GM23338 (cell line): ENCODE measurements around the gene PIK3AP1. TPM values are rescaled to one million over a fixed set of nuclear protein-coding genes. Genes with fewer than 3 reads are reported as not detected.

Source experiments
- ATAC-seq: fragments of 200-7000 bp; cut with Tn5 transposase; 3 replicates; pipeline ENCODE4 v1.9.1; 2020
- DNase-seq: peaks from one replicate; pipeline ENCODE4 v3.0.0-alpha.2; 2015; ENCODE audit warnings: low spot score
- H2AFZ ChIP-seq: fragments of 200-600 bp; sonication (generic); 2 replicates; pipeline ENCODE4 v1.8.0; 2016; ENCODE audit warnings: antibody characterized with exemption, mild to moderate bottlenecking, moderate library complexity
- H3F3A ChIP-seq: fragments of 200-600 bp; sonication (generic); replicated peaks from 2 replicates; pipeline ENCODE4 v1.8.0; 2017; ENCODE audit warnings: antibody characterized with exemption, mixed run types, low read depth
- H3K27ac ChIP-seq: fragments of 200-600 bp; sonication (generic); 2 replicates; pipeline ENCODE4 v1.6.1; 2016; ENCODE audit warnings: low read depth
- H3K27me3 ChIP-seq: fragments of 200-600 bp; sonication (generic); 2 replicates; pipeline ENCODE4 v1.8.0; 2016; ENCODE audit warnings: mild to moderate bottlenecking, mixed run types, moderate library complexity; ENCODE audit not compliant: insufficient read depth
- H3K36me3 ChIP-seq: fragments of 200-600 bp; sonication (generic); 2 replicates; pipeline ENCODE4 v1.8.0; 2016; ENCODE audit warnings: mild to moderate bottlenecking; ENCODE audit not compliant: insufficient read depth
- H3K4me1 ChIP-seq: fragments of 200-600 bp; sonication (generic); 2 replicates; pipeline ENCODE4 v1.8.0; 2016; ENCODE audit warnings: mild to moderate bottlenecking, moderate library complexity; ENCODE audit not compliant: insufficient read depth
- H3K4me2 ChIP-seq: fragments of 200-600 bp; sonication (generic); 2 replicates; pipeline ENCODE4 v1.7.1; 2017; ENCODE audit warnings: mixed run types
- H3K4me3 ChIP-seq: fragments of 200-600 bp; sonication (generic); 2 replicates; pipeline ENCODE4 v1.6.1; 2016; ENCODE audit warnings: mixed run types
- H3K79me2 ChIP-seq: fragments of 200-600 bp; sonication (generic); replicated peaks from 2 replicates; pipeline ENCODE4 v1.8.0; 2017; ENCODE audit warnings: mild to moderate bottlenecking; ENCODE audit not compliant: insufficient read depth
- H3K9me2 ChIP-seq: fragments of 200-600 bp; sonication (generic); 2 replicates; pipeline ENCODE4 v1.8.0; 2017; ENCODE audit not compliant: insufficient read depth
- H4K20me1 ChIP-seq: fragments of 200-600 bp; sonication (generic); replicated peaks from 2 replicates; pipeline ENCODE4 v1.8.0; 2017; ENCODE audit warnings: mild to moderate bottlenecking; ENCODE audit not compliant: insufficient read depth
- H3K27ac Mint-ChIP-seq: 2 replicates; pipeline ENCODE4 v1.8.0; 2020; ENCODE audit warnings: inconsistent platforms, mild to moderate bottlenecking, moderate library complexity, mixed read lengths
- H3K27me3 Mint-ChIP-seq: 3 replicates; pipeline ENCODE4 v1.8.0; 2022; ENCODE audit warnings: low read depth, mild to moderate bottlenecking, moderate library complexity, mixed read lengths, inconsistent platforms; ENCODE audit not compliant: insufficient read depth, poor library complexity
- H3K36me3 Mint-ChIP-seq: 3 replicates; pipeline ENCODE4 v1.8.0; 2021; ENCODE audit warnings: low read depth, mild to moderate bottlenecking, inconsistent platforms, moderate library complexity, mixed read lengths
- H3K4me1 Mint-ChIP-seq: 3 replicates; pipeline ENCODE4 v1.8.0; 2020; ENCODE audit warnings: mild to moderate bottlenecking, inconsistent platforms, mixed read lengths
- H3K4me3 Mint-ChIP-seq: 3 replicates; pipeline ENCODE4 v1.8.0; 2021; ENCODE audit warnings: moderate library complexity, mild to moderate bottlenecking, inconsistent platforms, mixed read lengths
- H3K9me3 Mint-ChIP-seq: 3 replicates; pipeline ENCODE4 v1.8.0; 2020; ENCODE audit warnings: moderate library complexity, mild to moderate bottlenecking, inconsistent platforms, mixed read lengths
- CREB1 ChIP-seq: fragments of 250-450 bp; sonication (Bioruptor Pico); IDR thresholded peaks from 2 replicates; pipeline ENCODE4 v1.5.0; 2020; ENCODE audit warnings: low read depth, mild to moderate bottlenecking, moderate library complexity
- ETS1 ChIP-seq: IDR thresholded peaks from 2 replicates; pipeline ENCODE4 v1.6.1; 2016; ENCODE audit warnings: antibody characterized with exemption
- EZH2 ChIP-seq: fragments of 200-600 bp; sonication (generic); IDR thresholded peaks from one replicate; pipeline ENCODE4 v1.8.0; 2017; ENCODE audit warnings: antibody characterized with exemption, mild to moderate bottlenecking, low read depth; ENCODE audit not compliant: unreplicated experiment
- EZH2phosphoT487 ChIP-seq: fragments of 200-600 bp; sonication (generic); IDR thresholded peaks from one replicate; pipeline ENCODE4 v1.8.1; 2018; ENCODE audit warnings: antibody characterized with exemption; ENCODE audit not compliant: unreplicated experiment
- NANOG ChIP-seq: IDR thresholded peaks from 2 replicates; pipeline ENCODE4 v1.6.1; 2016; ENCODE audit warnings: antibody characterized with exemption, borderline replicate concordance
- POLR2AphosphoS5 ChIP-seq: IDR thresholded peaks from 2 replicates; pipeline ENCODE4 v1.6.1; 2016; ENCODE audit warnings: antibody characterized with exemption, low read depth
- REST ChIP-seq: IDR thresholded peaks from one replicate; pipeline ENCODE4 v1.6.1; 2018; ENCODE audit warnings: antibody characterized with exemption; ENCODE audit not compliant: unreplicated experiment
- STAT1 ChIP-seq: IDR thresholded peaks from one replicate; pipeline ENCODE4 v1.6.1; 2016; ENCODE audit warnings: antibody characterized with exemption; ENCODE audit not compliant: unreplicated experiment
- polyA plus RNA-seq: library from polyadenylated mRNA; unstranded; fragments of >200 nt; fragmentation: Nextera tagmentation; extraction: Ambion mirVana; gene quantifications from 2 replicates; pipeline ENCODE4 v1.2.1, GENCODE V29; 2016
- total RNA-seq: library from RNA; depleted of rRNA; stranded (reverse); fragments of >200 nt; shearing (Covaris generic); gene quantifications from 2 replicates; pipeline ENCODE4 v1.2.3, GENCODE V29; 2014
- TF ChIP-seq, protein P1 (sequence below), 2 experiments: fragments of 200-600 bp in 1 of 2; sonication (generic) in 1 of 2; conservative IDR thresholded peaks; 2 replicates each; pipeline versions ENCODE4 v1.5.1 to v1.6.1; 2016 to 2017; ENCODE audit warnings: antibody characterized with exemption in 2 of 2, low read depth in 2 of 2, mild to moderate bottlenecking in 2 of 2, moderate library complexity in 1 of 2

PIK3AP1 gene
- total and polyA plus RNA-seq, 2 experiments from 2014 or later = 0.65 to 2.3 TPM

- Histone ChIP-seq H3K27ac (no peak overlapping the region), H3K36me3 (no peaks in the 10 kb centered on the region), H3K4me1 (no peaks in the 10 kb centered on the region), H3K4me2 (no peak overlapping the region), H2AFZ (no peak overlapping the region), H3K9me2 (no peaks in the 10 kb centered on the region), H3K79me2 (no peaks in the 10 kb centered on the region), H3K27me3 (no peaks in the 10 kb centered on the region), H3F3A (no peaks in the 10 kb centered on the region), H4K20me1 (no peaks in the 10 kb centered on the region), H3K4me3 (no peak overlapping the region)
- Mint-ChIP-seq H3K9me3 (no peaks in the 10 kb centered on the region), H3K27me3 (peaks cover 4% of the 10 kb centered on the region), H3K36me3 (no peaks in the 10 kb centered on the region; the same call in 2 of the 3 replicates), H3K4me1 (peaks cover 7% of the 10 kb centered on the region; the same call in 2 of the 3 replicates), H3K27ac (no peak overlapping the region), H3K4me3 (no peak overlapping the region)
- TF ChIP-seq EZH2phosphoT487 (no peak), STAT1 (no peak), EZH2 (no peak), POLR2AphosphoS5 (no peak), ETS1 (no peak), REST (no peak), CREB1 (CRISPR knock-in tag) (no peak)
- TF ChIP-seq, protein P1, sequence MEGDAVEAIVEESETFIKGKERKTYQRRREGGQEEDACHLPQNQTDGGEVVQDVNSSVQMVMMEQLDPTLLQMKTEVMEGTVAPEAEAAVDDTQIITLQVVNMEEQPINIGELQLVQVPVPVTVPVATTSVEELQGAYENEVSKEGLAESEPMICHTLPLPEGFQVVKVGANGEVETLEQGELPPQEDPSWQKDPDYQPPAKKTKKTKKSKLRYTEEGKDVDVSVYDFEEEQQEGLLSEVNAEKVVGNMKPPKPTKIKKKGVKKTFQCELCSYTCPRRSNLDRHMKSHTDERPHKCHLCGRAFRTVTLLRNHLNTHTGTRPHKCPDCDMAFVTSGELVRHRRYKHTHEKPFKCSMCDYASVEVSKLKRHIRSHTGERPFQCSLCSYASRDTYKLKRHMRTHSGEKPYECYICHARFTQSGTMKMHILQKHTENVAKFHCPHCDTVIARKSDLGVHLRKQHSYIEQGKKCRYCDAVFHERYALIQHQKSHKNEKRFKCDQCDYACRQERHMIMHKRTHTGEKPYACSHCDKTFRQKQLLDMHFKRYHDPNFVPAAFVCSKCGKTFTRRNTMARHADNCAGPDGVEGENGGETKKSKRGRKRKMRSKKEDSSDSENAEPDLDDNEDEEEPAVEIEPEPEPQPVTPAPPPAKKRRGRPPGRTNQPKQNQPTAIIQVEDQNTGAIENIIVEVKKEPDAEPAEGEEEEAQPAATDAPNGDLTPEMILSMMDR (conservative IDR thresholded peaks at IDR 0.05; ENCODE audit: low read depth in 2 of 2) = no peak
- ATAC-seq = no peak
- no peak for DNase-seq
Measured at GRCh38 chr10:96614515-96614914, 105.8 kb downstream of the PIK3AP1 start.

DNA sequence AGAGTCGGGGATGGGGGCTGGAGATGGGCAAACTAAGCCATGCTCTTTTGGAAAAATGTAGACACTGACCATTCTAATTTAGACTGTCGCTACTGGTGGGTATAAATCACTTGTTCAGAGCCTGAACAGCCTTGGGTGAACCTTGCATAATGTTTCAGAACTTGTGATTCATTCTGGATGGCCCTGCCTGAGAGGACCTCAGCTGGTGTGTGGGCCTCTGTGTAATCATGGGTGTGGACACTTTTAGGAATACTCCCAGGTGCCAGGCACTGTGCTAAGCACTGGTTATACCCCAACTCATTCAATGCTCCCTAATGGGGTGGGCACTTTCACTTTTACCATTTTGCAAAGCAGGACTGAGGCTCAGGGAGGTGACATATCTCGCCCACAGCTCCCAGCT lies 106.7 kb downstream of the PIK3AP1 start:
- no peaks in the 10 kb centered on the region for H3K9me2 ChIP-seq
- H3K4me1 ChIP-seq = no peaks in the 10 kb centered on the region
- no peaks in the 10 kb centered on the region for H4K20me1 ChIP-seq
- no peak overlapping the region for H2AFZ ChIP-seq
- Mint-ChIP-seq H3K36me3 (no peaks in the 10 kb centered on the region; the same call in 2 of the 3 replicates), H3K4me1 (peaks cover 10% of the 10 kb centered on the region), H3K9me3 (no peaks in the 10 kb centered on the region), H3K27ac (no peak overlapping the region), H3K4me3 (no peak overlapping the region), H3K27me3 (peaks cover 7% of the 10 kb centered on the region)
- no peaks in the 10 kb centered on the region for H3K79me2 ChIP-seq
- no peak overlapping the region for H3K27ac ChIP-seq
- H3F3A ChIP-seq = no peaks in the 10 kb centered on the region
- H3K4me3 ChIP-seq = no peak overlapping the region
- no peaks in the 10 kb centered on the region for H3K36me3 ChIP-seq
- no peaks in the 10 kb centered on the region for H3K27me3 ChIP-seq
- ATAC-seq (no peak), DNase-seq (no peak)
- H3K4me2 ChIP-seq = no peak overlapping the region
- TF ChIP-seq POLR2AphosphoS5 (no peak), REST (no peak), EZH2phosphoT487 (no peak), NANOG (no peak), STAT1 (no peak)
- TF ChIP-seq, protein P1 (conservative IDR thresholded peaks at IDR 0.05; ENCODE audit: low read depth in 2 of 2) = no peak
